CD14-positive monocyte (primary cell): ENCODE measurements around the gene CHAD. TPM values are rescaled to one million over a fixed set of nuclear protein-coding genes. Genes with fewer than 3 reads are reported as not detected.

Experiments
- DNase-seq, 3 donors: peaks; one replicate each; pipeline ENCODE4 v3.0.0-alpha.2; 2011 to 2022
- H2AFZ ChIP-seq: 2 replicates; pipeline ENCODE4 v1.6.0; 2012; ENCODE audit warnings: mild to moderate bottlenecking, low read depth, low read length, inconsistent platforms; ENCODE audit not compliant: insufficient read depth, poor library complexity, severe bottlenecking
- H3K27ac ChIP-seq, 2 donors: 1 replicate in 1 of 2; 2 replicates in 1 of 2; pipeline ENCODE4 v1.5.1; 2012 to 2013; ENCODE audit warnings: low read length in 2 of 2, control low read depth in 1 of 2, inconsistent platforms in 1 of 2, low read depth in 1 of 2, mild to moderate bottlenecking in 1 of 2
- H3K27me3 ChIP-seq, 2 donors: one replicate each; pipeline versions ENCODE4 v1.6.0 to v1.6.1; 2011 to 2013; ENCODE audit warnings: low read length in 2 of 2; ENCODE audit not compliant: control insufficient read depth in 2 of 2, insufficient read depth in 2 of 2
- H3K36me3 ChIP-seq, 2 donors: replicated peaks in 1 of 2; 1 replicate in 1 of 2; 2 replicates in 1 of 2; pipeline versions ENCODE4 v1.5.1 to v1.6.1; 2012 to 2013; ENCODE audit warnings: low read length in 2 of 2, control low read depth in 1 of 2, inconsistent platforms in 1 of 2, mild to moderate bottlenecking in 1 of 2; ENCODE audit not compliant: insufficient read depth in 2 of 2, control insufficient read depth in 1 of 2
- H3K4me1 ChIP-seq, 2 donors: 1 replicate in 1 of 2; 2 replicates in 1 of 2; pipeline versions ENCODE4 v1.5.1 to v1.6.1; 2012 to 2013; ENCODE audit warnings: low read length in 2 of 2, control low read depth in 1 of 2, inconsistent platforms in 1 of 2, mild to moderate bottlenecking in 1 of 2, moderate library complexity in 1 of 2; ENCODE audit not compliant: insufficient read depth in 2 of 2, control insufficient read depth in 1 of 2
- H3K4me2 ChIP-seq: replicated peaks from 2 replicates; pipeline ENCODE3; 2012; ENCODE audit warnings: low read length, moderate library complexity, mild to moderate bottlenecking; ENCODE audit not compliant: poor library complexity, severe bottlenecking; ENCODE audit errors: extremely low read depth
- H3K4me3 ChIP-seq, 3 experiments: fragments of 200-600 bp in 1 of 3; sonication (generic) in 1 of 3; replicated peaks in 1 of 3; 1 replicate in 2 of 3; 2 replicates in 1 of 3; pipeline ENCODE4 v1.5.1; 2011 to 2013; ENCODE audit warnings: low read length in 3 of 3, mild to moderate bottlenecking in 3 of 3, control low read depth in 2 of 3, low read depth in 2 of 3, inconsistent platforms in 1 of 3, moderate library complexity in 1 of 3
- H3K79me2 ChIP-seq: 2 replicates; pipeline ENCODE4 v1.6.0; 2012; ENCODE audit warnings: mild to moderate bottlenecking, control low read depth, inconsistent platforms, low read length, moderate library complexity; ENCODE audit not compliant: insufficient read depth
- H3K9ac ChIP-seq: 2 replicates; pipeline ENCODE4 v1.6.0; 2017; ENCODE audit warnings: low read length, mild to moderate bottlenecking; ENCODE audit not compliant: insufficient read depth, poor library complexity, severe bottlenecking
- H3K9me3 ChIP-seq, 2 donors: replicated peaks in 1 of 2; 1 replicate in 1 of 2; 2 replicates in 1 of 2; pipeline versions ENCODE4 v1.5.1 to v1.6.1; 2012 to 2013; ENCODE audit warnings: low read length in 2 of 2, control low read depth in 1 of 2; ENCODE audit not compliant: control insufficient read depth in 1 of 2, insufficient read depth in 1 of 2
- H4K20me1 ChIP-seq: 2 replicates; pipeline ENCODE4 v1.6.0; 2012; ENCODE audit warnings: mild to moderate bottlenecking, low read length, control low read depth, moderate library complexity; ENCODE audit not compliant: insufficient read depth
- H3K27ac Mint-ChIP-seq, 7 donors: one replicate each; pipeline ENCODE4 v1.8.0; 2020; ENCODE audit warnings: mild to moderate bottlenecking in 7 of 7, mixed read lengths in 7 of 7, moderate library complexity in 6 of 7, inconsistent platforms in 2 of 7
- H3K27me3 Mint-ChIP-seq, 3 donors: one replicate each; pipeline ENCODE4 v1.8.0; 2021 to 2022; ENCODE audit warnings: low read depth in 3 of 3, mild to moderate bottlenecking in 3 of 3, mixed read lengths in 3 of 3, moderate library complexity in 3 of 3, inconsistent platforms in 1 of 3
- H3K36me3 Mint-ChIP-seq, 2 donors: one replicate each; pipeline ENCODE4 v1.8.0; 2020; ENCODE audit warnings: mixed read lengths in 2 of 2, inconsistent platforms in 1 of 2, mild to moderate bottlenecking in 1 of 2
- H3K4me1 Mint-ChIP-seq: one replicate; pipeline ENCODE4 v1.8.0; 2020; ENCODE audit warnings: mild to moderate bottlenecking, mixed read lengths
- H3K4me3 Mint-ChIP-seq, 2 donors: one replicate each; pipeline ENCODE4 v1.8.0; 2020; ENCODE audit warnings: mild to moderate bottlenecking in 2 of 2, mixed read lengths in 2 of 2, moderate library complexity in 1 of 2
- H3K9me3 Mint-ChIP-seq, 7 donors: one replicate each; pipeline ENCODE4 v1.8.0; 2020 to 2022; ENCODE audit warnings: mixed read lengths in 7 of 7, mild to moderate bottlenecking in 6 of 7, moderate library complexity in 6 of 7, inconsistent platforms in 2 of 7
- WGBS: methylation state at CpG from one replicate; pipeline ENCODE4 v1.1.5; 2013; ENCODE audit warnings: missing lambda C conversion rate; ENCODE audit not compliant: insufficient coverage; 5-methylcytosine and 5-hydroxymethylcytosine counted together
- intact Hi-C, 2 donors: fragments of 100-400 bp; cut with micrococcal nuclease; formaldehyde crosslinking; loops; one replicate each; pipeline versions ENCODE4 v1.15.0 to v1.15.1; 2023
- polyA plus RNA-seq, 3 donors: library from polyadenylated mRNA; depleted of rRNA in 1 of 3; unstranded in 2 of 3; stranded (reverse) in 1 of 3; fragments of 300-500 nt in 2 of 3; fragments of >200 nt in 1 of 3; fragmentation: Illumina TruSeq in 2 of 3; gene quantifications; 1 replicate in 2 of 3; 2 replicates in 1 of 3; pipeline ENCODE4 v1.2.3, GENCODE V29; 2012 to 2021
- TF ChIP-seq, protein P1 (sequence below): fragments of 200-600 bp; IDR thresholded peaks from one replicate; pipeline ENCODE4 v1.8.0; 2022; ENCODE audit warnings: antibody characterized with exemption, mild to moderate bottlenecking

The CHAD gene
- polyA plus RNA-seq, 3 donors = not detected

DNA sequence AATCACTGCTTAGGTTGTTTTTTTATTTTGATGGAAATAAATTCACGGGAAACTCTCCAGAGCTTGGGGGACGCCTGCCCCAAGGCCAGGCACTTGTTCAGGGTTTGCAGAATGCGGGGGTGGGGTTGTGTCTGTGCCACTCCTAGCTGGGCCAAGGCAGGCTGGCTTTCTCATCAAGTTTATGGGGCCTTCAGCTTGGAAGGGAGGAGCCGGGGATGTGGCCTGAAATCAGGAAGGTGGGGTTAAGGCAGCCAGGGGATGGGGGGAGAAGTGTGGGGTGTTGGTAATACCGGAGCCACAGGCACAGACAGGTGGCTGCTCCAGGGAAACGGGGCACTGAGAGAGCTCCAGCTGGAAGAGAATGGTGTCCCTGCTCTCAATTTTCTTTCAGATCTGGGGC, 1.7 kb upstream of the CHAD start:
- TF ChIP-seq, protein P1, sequence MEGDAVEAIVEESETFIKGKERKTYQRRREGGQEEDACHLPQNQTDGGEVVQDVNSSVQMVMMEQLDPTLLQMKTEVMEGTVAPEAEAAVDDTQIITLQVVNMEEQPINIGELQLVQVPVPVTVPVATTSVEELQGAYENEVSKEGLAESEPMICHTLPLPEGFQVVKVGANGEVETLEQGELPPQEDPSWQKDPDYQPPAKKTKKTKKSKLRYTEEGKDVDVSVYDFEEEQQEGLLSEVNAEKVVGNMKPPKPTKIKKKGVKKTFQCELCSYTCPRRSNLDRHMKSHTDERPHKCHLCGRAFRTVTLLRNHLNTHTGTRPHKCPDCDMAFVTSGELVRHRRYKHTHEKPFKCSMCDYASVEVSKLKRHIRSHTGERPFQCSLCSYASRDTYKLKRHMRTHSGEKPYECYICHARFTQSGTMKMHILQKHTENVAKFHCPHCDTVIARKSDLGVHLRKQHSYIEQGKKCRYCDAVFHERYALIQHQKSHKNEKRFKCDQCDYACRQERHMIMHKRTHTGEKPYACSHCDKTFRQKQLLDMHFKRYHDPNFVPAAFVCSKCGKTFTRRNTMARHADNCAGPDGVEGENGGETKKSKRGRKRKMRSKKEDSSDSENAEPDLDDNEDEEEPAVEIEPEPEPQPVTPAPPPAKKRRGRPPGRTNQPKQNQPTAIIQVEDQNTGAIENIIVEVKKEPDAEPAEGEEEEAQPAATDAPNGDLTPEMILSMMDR = no peak
- 93% methylated on average over 6 of the region's 6 CpGs for WGBS
- no peaks in the 10 kb centered on the region for H3K9me3 ChIP-seq
- H3K4me3 ChIP-seq = no peak overlapping the region
- H3K27me3 Mint-ChIP-seq = peaks cover 43 to 45% (median 43%) of the 10 kb centered on the region in 3 donors
- no peak overlapping the region for H3K27ac ChIP-seq
- no peak overlapping the region for H3K9ac ChIP-seq
- H3K4me1 Mint-ChIP-seq = peaks cover 10% of the 10 kb centered on the region
- intact Hi-C loops = no loop called here
- peak overlapping the region in 1 of 7 donors; percentile 32 for H3K27ac Mint-ChIP-seq
- H3K27me3 ChIP-seq = peaks cover 12 to 41% of the 10 kb centered on the region in 2 donors
- H3K79me2 ChIP-seq = no peaks in the 10 kb centered on the region
- H4K20me1 ChIP-seq = no peaks in the 10 kb centered on the region
- peaks cover 5 to 10% of the 10 kb centered on the region in 2 donors for H3K4me1 ChIP-seq
- peaks cover 0 to 15% of the 10 kb centered on the region in 2 donors for H3K36me3 Mint-ChIP-seq
- H2AFZ ChIP-seq = no peak overlapping the region
- no peak overlapping the region for H3K4me3 Mint-ChIP-seq
- H3K36me3 ChIP-seq = no peaks in the 10 kb centered on the region
- peaks cover 0 to 7% (median 3%) of the 10 kb centered on the region in 7 donors for H3K9me3 Mint-ChIP-seq
- DNase-seq = no peak
- H3K4me2 ChIP-seq = no peak overlapping the region

DNA sequence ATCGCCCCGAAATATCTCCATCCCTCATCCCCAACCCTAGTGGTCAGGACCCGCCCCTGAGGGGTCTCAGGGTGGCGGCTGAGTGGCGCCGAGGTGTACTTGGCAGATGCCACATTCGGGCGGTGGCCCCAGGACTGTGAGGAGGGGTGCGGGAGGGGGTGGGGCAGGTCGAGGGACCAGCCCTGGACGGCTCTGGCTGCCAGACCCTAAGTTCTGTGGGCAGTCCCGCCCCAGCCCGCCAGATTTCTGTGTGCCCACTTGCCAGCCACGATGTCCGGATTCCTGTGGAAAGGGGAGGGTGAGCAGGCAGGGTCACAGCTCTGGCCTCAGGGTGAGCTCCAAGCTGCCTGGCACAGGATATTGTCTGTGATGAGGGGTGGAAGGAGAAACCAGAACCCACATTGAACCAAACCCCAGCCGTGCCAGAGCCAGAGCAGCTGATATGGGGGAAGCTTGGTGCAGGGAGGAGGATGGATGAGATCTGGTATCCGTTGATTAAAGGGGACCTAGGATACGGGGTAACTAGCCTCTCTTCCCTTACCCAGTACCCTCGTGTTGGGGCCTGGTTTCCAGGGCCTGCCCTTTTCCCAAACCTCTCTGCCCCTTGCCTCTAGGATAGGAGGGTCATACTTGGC, 1.1 kb upstream of the CHAD start:
- Histone ChIP-seq H3K4me1 (peaks cover 5 to 10% of the 10 kb centered on the region in 2 donors), H3K4me2 (no peak overlapping the region), H3K27me3 (peaks cover 12 to 41% of the 10 kb centered on the region in 2 donors), H2AFZ (no peak overlapping the region), H3K9ac (no peak overlapping the region), H3K9me3 (no peaks in the 10 kb centered on the region), H3K4me3 (no peak overlapping the region), H4K20me1 (no peaks in the 10 kb centered on the region), H3K36me3 (no peaks in the 10 kb centered on the region), H3K27ac (no peak overlapping the region), H3K79me2 (no peaks in the 10 kb centered on the region)
- intact Hi-C loops = no loop called here
- WGBS = 78% methylated on average over 12 of the region's 19 CpGs
- no peak for DNase-seq
- Mint-ChIP-seq H3K27me3 (peaks cover 38 to 43% (median 43%) of the 10 kb centered on the region in 3 donors), H3K9me3 (peaks cover 0 to 7% (median 3%) of the 10 kb centered on the region in 7 donors), H3K4me3 (peak overlapping the region in 1 of 2 donors; percentile 73), H3K27ac (no peak overlapping the region), H3K36me3 (peaks cover 0 to 15% of the 10 kb centered on the region in 2 donors), H3K4me1 (peaks cover 10% of the 10 kb centered on the region)
- TF ChIP-seq, protein P1 = no peak
